HCT116 (cell line): ENCODE data around the gene RNASE8. TPM values are rescaled to one million over a fixed set of nuclear protein-coding genes. Genes with fewer than 3 reads are reported as not detected.

Source experiments
- ATAC-seq: fragments of 200-7000 bp; cut with Tn5 transposase; 2 replicates; pipeline ENCODE4 v1.9.1; 2020; ENCODE audit warnings: mild to moderate bottlenecking, moderate library complexity
- BruUV-seq: library from RNA; stranded (reverse); fragments of 400-500 nt; replicated peaks from 2 replicates; lab custom pipeline; 2021; lab: Mats Ljungman, UMichigan
- CTCF ChIA-PET: fragments of 300-600 bp; sonication (Branson Sonifier 250); formaldehyde crosslinking; loops from one replicate; lab custom pipeline; 2021; ENCODE audit warnings: antibody characterized with exemption; lab: Charles Lee
- POLR2A ChIA-PET: fragments of 300-600, 350-600 bp; sonication (Branson Sonifier 250); formaldehyde crosslinking; loops from one replicate; lab custom pipeline; 2021; ENCODE audit warnings: antibody characterized with exemption; lab: Charles Lee
- RAD21 ChIA-PET, 2 experiments: fragments of 300-600 bp; sonication (Branson Sonifier 250); formaldehyde crosslinking; loops; one replicate each; lab custom pipeline; 2023; ENCODE audit warnings: low total read pairs in 2 of 2; ENCODE audit not compliant: uncharacterized antibody in 2 of 2, unreplicated experiment in 2 of 2, low non-redundant PET in 1 of 2; lab: Charles Lee
- DNase-seq: peaks from one replicate; pipeline ENCODE4 v3.0.0-alpha.2; 2010; ENCODE audit warnings: low read depth, low spot score
- H2AFZ ChIP-seq: fragments of 200-600 bp; shearing (Covaris generic), sonication (generic); 2 replicates; pipeline ENCODE4 v1.6.1; 2017; ENCODE audit warnings: low read depth, mixed run types, mixed read lengths, antibody characterized with exemption, low read length; ENCODE audit not compliant: poor library complexity, severe bottlenecking
- H3K27ac ChIP-seq: 2 replicates; pipeline ENCODE4 v1.5.1; 2012; ENCODE audit warnings: low read depth, low read length
- H3K27me3 ChIP-seq: fragments of 200-600 bp; sonication (generic); 2 replicates; pipeline ENCODE4 v1.6.1; 2016; ENCODE audit warnings: mixed run types, low read length, mixed read lengths; ENCODE audit not compliant: insufficient read depth
- H3K36me3 ChIP-seq, 2 experiments: fragments of 200-500 bp in 1 of 2; fragments of 200-600 bp in 1 of 2; sonication (Bioruptor generic) in 1 of 2; sonication (generic) in 1 of 2; 2 replicates each; pipeline versions ENCODE4 v1.5.1 to v1.6.1; 2014 to 2016; ENCODE audit warnings: low read length in 2 of 2, inconsistent platforms in 1 of 2, mixed read lengths in 1 of 2, mixed run types in 1 of 2; ENCODE audit not compliant: insufficient read depth in 2 of 2, control insufficient read depth in 1 of 2
- H3K4me1 ChIP-seq, 2 experiments: fragments of 200-600 bp in 1 of 2; sonication (generic) in 1 of 2; 2 replicates each; pipeline versions ENCODE4 v1.5.1 to v1.6.1; 2012 to 2017; ENCODE audit warnings: low read length in 2 of 2, inconsistent platforms in 1 of 2, mild to moderate bottlenecking in 1 of 2, mixed read lengths in 1 of 2, mixed run types in 1 of 2, moderate library complexity in 1 of 2; ENCODE audit not compliant: insufficient read depth in 2 of 2, control insufficient read depth in 1 of 2
- H3K4me2 ChIP-seq: fragments of 200-600 bp; sonication (generic); 2 replicates; pipeline ENCODE4 v1.6.1; 2017; ENCODE audit warnings: mixed run types, low read length, mixed read lengths
- H3K4me3 ChIP-seq, 2 experiments: fragments of 200-600 bp in 1 of 2; sonication (generic) in 1 of 2; replicated peaks in 1 of 2; 2 replicates each; pipeline ENCODE4 v1.5.1; 2011 to 2016; ENCODE audit warnings: low read length in 2 of 2, control low read depth in 1 of 2, low read depth in 1 of 2, mild to moderate bottlenecking in 1 of 2, mixed read lengths in 1 of 2, mixed run types in 1 of 2
- H3K79me2 ChIP-seq: fragments of 200-600 bp; sonication (generic); 2 replicates; pipeline ENCODE4 v1.6.1; 2017; ENCODE audit warnings: mild to moderate bottlenecking, mixed run types, low read length, moderate library complexity, mixed read lengths; ENCODE audit not compliant: insufficient read depth
- H3K9ac ChIP-seq: fragments of 200-600 bp; sonication (generic); 2 replicates; pipeline ENCODE4 v1.6.1; 2016; ENCODE audit warnings: low read length, mixed read lengths
- H3K9me2 ChIP-seq: fragments of 200-600 bp; sonication (generic), shearing (Covaris generic); 2 replicates; pipeline ENCODE4 v1.6.1; 2017; ENCODE audit warnings: mixed run types, mild to moderate bottlenecking, moderate library complexity; ENCODE audit not compliant: insufficient read depth
- H3K9me3 ChIP-seq, 2 experiments: fragments of 200-500 bp in 1 of 2; fragments of 200-600 bp in 1 of 2; sonication (Bioruptor generic) in 1 of 2; sonication (generic) in 1 of 2; 2 replicates each; pipeline ENCODE4 v1.6.1; 2014 to 2017; ENCODE audit warnings: low read length in 2 of 2, mixed read lengths in 2 of 2, inconsistent platforms in 1 of 2, low read depth in 1 of 2, mild to moderate bottlenecking in 1 of 2, mixed run types in 1 of 2, moderate library complexity in 1 of 2; ENCODE audit not compliant: control insufficient read depth in 1 of 2, insufficient read depth in 1 of 2
- H4K20me1 ChIP-seq: fragments of 200-600 bp; sonication (generic), shearing (Covaris generic); 2 replicates; pipeline ENCODE4 v1.6.1; 2017; ENCODE audit warnings: mixed run types, mild to moderate bottlenecking, moderate library complexity; ENCODE audit not compliant: insufficient read depth
- ELF1 ChIP-seq: IDR thresholded peaks from 2 replicates; pipeline ENCODE4 v1.6.1; 2012; ENCODE audit warnings: low read depth, borderline replicate concordance
- REST ChIP-seq: IDR thresholded peaks from 2 replicates; pipeline ENCODE4 v1.6.1; 2012; ENCODE audit warnings: low read depth
- SP1 ChIP-seq: IDR thresholded peaks from 2 replicates; pipeline ENCODE4 v1.6.1; 2012; ENCODE audit warnings: low read depth
- YY1 ChIP-seq: IDR thresholded peaks from 2 replicates; pipeline ENCODE4 v1.6.1; 2011; ENCODE audit warnings: low read length, low read depth, moderate library complexity, mild to moderate bottlenecking; ENCODE audit not compliant: insufficient replicate concordance; ENCODE audit errors: extremely low read depth
- ZBTB33 ChIP-seq: IDR thresholded peaks from 2 replicates; pipeline ENCODE4 v1.6.1; 2011; ENCODE audit warnings: mild to moderate bottlenecking, low read length, moderate library complexity; ENCODE audit not compliant: insufficient replicate concordance; ENCODE audit errors: extremely low read depth
- intact Hi-C: fragments of 100-400 bp; cut with micrococcal nuclease; formaldehyde crosslinking; loops from 2 replicates; pipeline ENCODE4 v1.10.0; 2022
- total RNA-seq: library from RNA; stranded (reverse); gene quantifications from one replicate; pipeline ENCODE4 v1.2.1, GENCODE V29; 2021; ENCODE audit not compliant: unreplicated experiment

Gene RNASE8
- total RNA-seq, 1 experiment from 2014 or later = not detected

GRCh38 chr14:21015312-21015711, 42.3 kb upstream of the RNASE8 start:
- peaks cover 18% of the 10 kb centered on the region; the same call in 1 of the 2 replicates for H3K27me3 ChIP-seq
- H3K4me3 ChIP-seq = no peak overlapping the region
- H2AFZ ChIP-seq = no peak overlapping the region
- H3K9ac ChIP-seq = no peak overlapping the region
- TF ChIP-seq ELF1 = no peak
- no peak for TF ChIP-seq ZBTB33
- TF ChIP-seq SP1 = no peak
- TF ChIP-seq YY1 = no peak
- no peak for TF ChIP-seq REST
- ChIA-PET RAD21 (interaction anchor here (1.0 to 3.6 kb wide), 12 partner anchors 9 to 89 kb away, joined by 3 to 30 read pairs (median 6); partner anchors contain the start of gene ARHGEF40 (in 1 of the 2)), POLR2A (interaction anchor here (1.1 to 1.6 kb wide), 3 partner anchors 52 to 89 kb away, joined by 3 to 5 read pairs (median 4); no protein-coding TSS in a partner anchor), CTCF (interaction anchor here (0.6 to 4.0 kb wide), 40 partner anchors 9 to 542 kb away, joined by 3 to 148 read pairs (median 5); partner anchors contain the start of genes CHD8, NDRG2, RNASE13 and RNASE7)
- intact Hi-C loops = loop anchor here (1.0 to 10.0 kb wide), 2 partner anchors 77 to 539 kb away; no protein-coding TSS in a partner anchor
- ATAC-seq (no peak), DNase-seq (no peak)
- H4K20me1 ChIP-seq = no peaks in the 10 kb centered on the region
- peaks cover 0 to 4% of the 10 kb centered on the region in 2 experiments; a peak in 1 of 4 replicates for H3K4me1 ChIP-seq
- no peaks in the 10 kb centered on the region for H3K9me3 ChIP-seq
- no peak overlapping the region for H3K27ac ChIP-seq
- H3K9me2 ChIP-seq = no peaks in the 10 kb centered on the region
- H3K79me2 ChIP-seq = no peaks in the 10 kb centered on the region
- H3K4me2 ChIP-seq = no peak overlapping the region
- H3K36me3 ChIP-seq = no peaks in the 10 kb centered on the region; a peak in 1 of 4 replicates
- no TSS peak for BruUV-seq
